ENCODE measurements around the gene HDAC10. TPM values are rescaled to one million over a fixed set of nuclear protein-coding genes. Genes with fewer than 3 reads are reported as not detected.
A peak's percentile ranks its signal among the peaks of the same experiment; 100 is the strongest.

The HDAC10 gene
- total RNA-seq, 1 donor from 2014 or later = 11.3 TPM

GRCh38 chr22:50202130-50202666 lies 48.9 kb downstream of the HDAC10 start:
- no peak for DNase-seq (ENCODE audit: low read depth in 2 of 2)

DNA sequence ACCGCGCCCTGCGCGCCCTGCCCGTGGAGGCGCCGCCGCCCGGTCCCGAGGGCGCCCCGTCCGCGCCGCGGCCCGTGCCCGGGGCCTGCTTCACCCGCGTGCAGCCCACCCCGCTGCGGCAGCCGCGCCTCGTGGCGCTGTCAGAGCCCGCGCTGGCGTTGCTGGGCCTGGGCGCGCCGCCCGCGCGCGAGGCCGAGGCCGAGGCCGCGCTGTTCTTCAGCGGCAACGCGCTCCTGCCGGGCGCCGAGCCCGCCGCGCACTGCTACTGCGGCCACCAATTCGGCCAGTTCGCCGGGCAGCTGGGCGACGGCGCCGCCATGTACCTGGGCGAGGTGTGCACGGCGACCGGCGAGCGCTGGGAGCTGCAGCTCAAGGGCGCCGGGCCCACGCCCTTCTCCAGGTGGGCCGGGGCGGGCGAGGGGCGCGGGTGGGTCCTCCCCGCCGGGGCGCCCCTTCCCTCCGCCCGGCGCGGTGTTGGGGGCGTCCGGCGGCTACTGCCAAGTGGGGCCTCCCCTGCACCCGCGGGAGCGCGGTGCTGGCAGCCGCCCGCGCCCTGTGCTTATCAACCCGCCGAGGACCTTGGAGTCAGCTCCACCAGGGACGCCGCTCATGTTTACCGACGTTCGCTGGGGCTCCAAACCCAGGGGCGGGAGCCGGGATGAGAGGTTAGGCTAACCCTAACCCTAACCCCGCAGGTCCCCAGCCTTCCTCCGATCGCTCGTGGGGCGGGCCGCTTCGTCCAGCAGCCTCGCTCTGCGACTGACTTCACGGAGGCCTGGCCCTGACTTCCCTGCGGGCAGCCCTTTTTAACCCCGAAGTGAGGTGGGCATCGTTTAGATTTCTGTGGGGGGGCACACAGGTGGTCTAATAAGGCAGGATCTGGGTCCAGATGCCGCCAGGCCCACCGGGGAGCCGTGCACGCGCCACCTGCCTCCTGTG lies 49.6 kb downstream of the HDAC10 start:
- peak; percentile 25 to 48 for DNase-seq (ENCODE audit: low read depth in 2 of 2)

GRCh38 chr22:50200461-50201190 lies 50.4 kb downstream of the HDAC10 start, which contains the start of gene SELENOO:
Gene SELENOO (plus strand): TSS chr22:50201011. CDS start chr22:50201037, 26 bp downstream.
- peak; percentile 84 to 87 for DNase-seq (ENCODE audit: low read depth in 2 of 2)

DNA sequence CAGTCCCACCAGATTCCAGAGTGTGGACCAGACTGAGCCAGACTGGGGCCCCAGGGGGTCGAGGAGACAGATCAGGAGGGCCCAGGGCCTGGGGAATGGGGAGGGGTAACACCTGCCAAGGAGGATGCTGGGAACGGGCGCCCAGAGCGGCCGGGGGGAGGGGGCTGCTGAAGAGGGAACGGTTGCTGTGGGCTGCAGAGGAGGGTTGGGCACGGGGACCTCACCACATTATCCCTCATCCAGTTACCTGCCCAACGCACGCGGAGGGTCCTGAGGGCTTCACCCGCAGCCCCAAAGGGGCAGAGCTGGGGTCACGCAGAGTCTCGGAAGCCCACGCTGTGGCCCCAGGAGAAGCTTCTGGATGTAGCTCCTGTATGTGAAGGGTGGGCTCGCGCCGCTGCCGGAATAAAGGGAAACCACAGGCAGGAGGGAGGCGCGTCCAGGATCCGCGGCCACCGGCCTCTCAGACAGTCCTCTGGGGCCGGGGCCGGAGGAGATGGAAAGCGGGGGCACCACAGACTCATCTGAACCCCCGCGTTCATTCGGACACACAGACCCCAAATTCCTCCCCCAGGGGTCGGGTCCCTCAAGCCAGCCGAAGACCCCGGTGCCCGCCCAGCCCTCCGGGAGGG lies 51.1 kb downstream of the HDAC10 start:
- peak in 1 of 2 donors; percentile 27 for DNase-seq (ENCODE audit: low read depth in 2 of 2)

DNA sequence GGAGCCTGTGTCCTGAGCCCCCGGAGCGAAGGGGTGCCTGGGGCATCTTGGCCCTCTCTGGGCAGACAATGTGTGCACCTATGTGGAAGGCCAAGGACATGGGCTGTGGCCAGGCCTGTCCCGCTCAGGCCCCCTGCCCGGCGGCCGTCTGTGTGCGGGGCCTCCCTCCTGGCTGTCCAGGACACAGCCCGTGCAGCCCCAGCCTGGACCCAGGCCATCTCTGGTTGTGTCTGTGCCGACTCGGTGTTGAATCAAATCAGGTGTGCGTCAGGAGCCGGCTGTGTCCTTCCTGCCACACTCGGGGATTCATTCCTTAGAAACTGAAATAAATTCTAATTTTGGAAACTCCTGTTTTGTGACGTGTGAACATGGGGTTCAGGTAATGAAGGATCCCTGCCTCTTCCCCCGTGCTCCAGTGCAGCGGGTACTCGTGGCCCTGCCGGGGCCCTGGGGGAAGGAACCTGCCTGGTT lies 51.8 kb downstream of the HDAC10 start:
- no peak for DNase-seq (ENCODE audit: low read depth in 2 of 2)

DNA sequence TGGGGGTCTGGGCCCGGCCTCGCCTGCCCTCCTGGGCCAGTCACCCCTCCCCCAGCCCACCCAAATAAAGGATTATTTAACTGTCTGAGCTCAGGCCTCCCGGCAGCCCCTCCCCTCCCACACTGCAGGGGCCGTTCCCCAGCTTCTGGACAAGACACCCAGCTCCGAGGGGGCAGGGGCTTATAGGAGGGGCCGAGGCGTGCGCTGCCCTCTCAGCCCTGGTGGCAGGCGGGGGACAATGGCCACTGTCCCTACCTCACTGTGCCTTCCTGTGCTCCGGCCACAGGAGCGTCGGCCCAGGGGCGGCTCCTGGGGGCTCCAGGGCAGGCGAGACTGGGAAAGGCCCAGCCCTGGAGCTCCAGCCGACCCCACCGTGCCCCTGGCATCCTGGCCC lies 52.4 kb downstream of the HDAC10 start:
- DNase-seq (ENCODE audit: low read depth in 2 of 2) = no peak

- DNase-seq (ENCODE audit: low read depth in 2 of 2) = no peak
These were observed 53.0 kb downstream of the HDAC10 start for GRCh38 chr22:50197856-50198623.

- DNase-seq (ENCODE audit: low read depth in 2 of 2) = no peak
These were observed 53.9 kb downstream of the HDAC10 start for GRCh38 chr22:50197000-50197800.

DNA sequence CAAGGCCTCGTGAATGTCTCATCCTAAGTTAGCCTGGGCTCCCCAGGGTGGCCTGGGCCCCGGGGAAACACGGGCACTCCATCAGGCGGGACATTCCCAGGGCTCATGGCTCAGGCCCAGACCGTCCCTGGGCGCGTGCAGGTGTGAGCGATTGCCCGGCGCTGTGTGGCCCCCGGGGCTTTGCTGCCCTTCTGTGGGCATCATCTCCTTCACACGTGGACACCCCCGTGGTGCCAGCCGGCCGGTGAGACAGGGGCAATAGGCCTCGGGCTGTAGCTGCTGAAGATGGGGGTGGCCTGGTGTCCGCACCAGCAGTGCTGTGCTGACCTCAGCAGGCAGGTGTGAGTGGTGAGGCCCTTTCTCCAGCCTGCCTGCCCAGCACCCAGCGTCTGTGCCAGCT lies 54.8 kb downstream of the HDAC10 start:
- DNase-seq (ENCODE audit: low read depth in 2 of 2) = no peak

Other genes starting within 250 kb of the HDAC10 start
- under 0.01 TPM in 1 of 2 replicates, not detected in the other for gene IL17REL, start 238.5 kb downstream of the HDAC10 start, total RNA-seq
- not detected in 2 replicates for gene TTLL8, start 193.0 kb downstream of the HDAC10 start, total RNA-seq
- not detected in 2 replicates for gene MLC1, start 165.8 kb downstream of the HDAC10 start, total RNA-seq
- 22.7 and 44.2 TPM in 2 replicates for gene MOV10L1, start 161.3 kb downstream of the HDAC10 start, total RNA-seq
- gene PANX2, start 80.5 kb downstream of the HDAC10 start, total RNA-seq = 0.40 and 0.44 TPM in 2 replicates
- gene TRABD, start 65.4 kb downstream of the HDAC10 start, total RNA-seq = 11.3 and 13.7 TPM in 2 replicates
- gene SELENOO, start 50.3 kb downstream of the HDAC10 start, total RNA-seq = 14.1 and 14.4 TPM in 2 replicates
- 11.8 and 21.2 TPM in 2 replicates for gene TUBGCP6, start 6.2 kb downstream of the HDAC10 start, total RNA-seq
- 37.0 and 53.6 TPM in 2 replicates for gene MAPK12, start 10.4 kb upstream of the HDAC10 start, total RNA-seq
- 16.3 and 21.8 TPM in 2 replicates for gene MAPK11, start 19.1 kb upstream of the HDAC10 start, total RNA-seq
- 47.3 and 55.2 TPM in 2 replicates for gene PLXNB2, start 56.4 kb upstream of the HDAC10 start, total RNA-seq
- 0.65 and 1.8 TPM in 2 replicates for gene DENND6B, start 75.7 kb upstream of the HDAC10 start, total RNA-seq
- gene PPP6R2, start 92.1 kb upstream of the HDAC10 start, total RNA-seq = 32.9 and 37.7 TPM in 2 replicates
- 19.8 and 35.3 TPM in 2 replicates for gene SBF1, start 223.8 kb upstream of the HDAC10 start, total RNA-seq
- 0.22 and 0.99 TPM in 2 replicates for gene ADM2, start 230.3 kb upstream of the HDAC10 start, total RNA-seq
- not detected in 2 replicates for gene MIOX, start 235.6 kb upstream of the HDAC10 start, total RNA-seq

Measured in lung microvascular endothelial cell (primary cell).